ACC112 (cell line): ENCODE measurements around the gene MISP3.
"Not testable (repeated sequence)": the region's sequence is repeated elsewhere in the genome, so short reads cannot be mapped to it uniquely, and the experiment has no call there.

Experiments used
- H2AFZ ChIP-seq: fragments of 200-600 bp; sonication (generic); one replicate; pipeline ENCODE4 v1.6.0; 2017; ENCODE audit warnings: antibody characterized with exemption, low read length; ENCODE audit not compliant: unreplicated experiment
- H3K27ac ChIP-seq: fragments of 200-600 bp; sonication (generic); 2 replicates; pipeline ENCODE4 v1.5.1; 2014; ENCODE audit warnings: low read depth, mild to moderate bottlenecking, antibody characterized with exemption, low read length, moderate library complexity
- H3K27me3 ChIP-seq: fragments of 200-600 bp; sonication (generic); 2 replicates; pipeline ENCODE4 v1.6.1; 2014; ENCODE audit warnings: mild to moderate bottlenecking, antibody characterized with exemption, low read length, moderate library complexity, mixed read lengths; ENCODE audit not compliant: insufficient read depth
- H3K36me3 ChIP-seq: fragments of 200-600 bp; sonication (generic); 2 replicates; pipeline ENCODE4 v1.6.1; 2016; ENCODE audit warnings: mild to moderate bottlenecking, antibody characterized with exemption, low read length, moderate library complexity, mixed read lengths; ENCODE audit not compliant: insufficient read depth
- H3K4me1 ChIP-seq: fragments of 200-600 bp; sonication (generic); one replicate; pipeline ENCODE4 v1.6.1; 2016; ENCODE audit warnings: low read length, mixed read lengths; ENCODE audit not compliant: insufficient read depth, unreplicated experiment, control insufficient read depth
- H3K4me3 ChIP-seq: fragments of 200-600 bp; sonication (generic); 2 replicates; pipeline ENCODE4 v1.5.1; 2014; ENCODE audit warnings: mild to moderate bottlenecking, low read depth, low read length
- H3K79me2 ChIP-seq: fragments of 200-600 bp; sonication (generic); one replicate; pipeline ENCODE4 v1.6.0; 2016; ENCODE audit warnings: low read length; ENCODE audit not compliant: control insufficient read depth, unreplicated experiment, insufficient read depth

MISP3 gene

GRCh38 chr19:14035706-14036105, 36.9 kb upstream of the MISP3 start:
- H3K27me3 ChIP-seq, result no peaks in the 10 kb centered on the region
- no peak overlapping the region for H2AFZ ChIP-seq
- H3K27ac ChIP-seq, result no peak overlapping the region
- H3K36me3 ChIP-seq, result no peaks in the 10 kb centered on the region
- H3K4me1 ChIP-seq, result no peaks in the 10 kb centered on the region
- H3K4me3 ChIP-seq, result no peak overlapping the region
- no peaks in the 10 kb centered on the region for H3K79me2 ChIP-seq

GRCh38 chr19:14039181-14039580, 33.4 kb upstream of the MISP3 start:
- H3K79me2 ChIP-seq, result no peaks in the 10 kb centered on the region
- H2AFZ ChIP-seq, result no peak overlapping the region
- no peaks in the 10 kb centered on the region for H3K27me3 ChIP-seq
- H3K27ac ChIP-seq, result no peak overlapping the region
- no peaks in the 10 kb centered on the region for H3K36me3 ChIP-seq
- no peak overlapping the region for H3K4me3 ChIP-seq
- no peaks in the 10 kb centered on the region for H3K4me1 ChIP-seq

GRCh38 chr19:14042659-14043608, 29.7 kb upstream of the MISP3 start:
- H3K79me2 ChIP-seq, H3K36me3 ChIP-seq, H2AFZ ChIP-seq, H3K4me1 ChIP-seq, H3K4me3 ChIP-seq, H3K27me3 ChIP-seq: not testable (repeated sequence)
- H3K27ac ChIP-seq, result peak overlapping the region; percentile 32; the same call in 1 of the 2 replicates

DNA sequence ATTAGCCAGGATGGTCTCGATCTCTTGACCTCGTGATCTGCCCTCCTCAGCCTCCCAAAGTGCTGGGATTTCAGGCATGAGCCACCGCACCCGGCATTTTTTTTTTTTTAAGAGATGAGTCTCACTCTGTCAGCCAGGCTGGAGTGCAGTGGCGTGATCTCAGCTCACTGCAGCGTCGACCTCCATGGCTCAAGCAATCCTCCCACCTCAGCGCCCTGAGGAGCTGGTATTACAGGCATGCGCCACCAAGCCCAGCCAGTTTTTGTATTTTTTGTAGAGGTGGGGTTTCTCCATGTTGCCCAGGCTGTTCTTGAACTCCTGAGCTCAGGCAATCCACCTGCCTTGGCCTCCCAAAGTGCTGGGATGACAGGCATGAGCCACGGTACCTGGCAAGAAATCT, 24.7 kb upstream of the MISP3 start:
- H3K36me3 ChIP-seq, H3K27ac ChIP-seq, H3K27me3 ChIP-seq, H3K4me1 ChIP-seq, H3K79me2 ChIP-seq, H2AFZ ChIP-seq, H3K4me3 ChIP-seq: not testable (repeated sequence)

DNA sequence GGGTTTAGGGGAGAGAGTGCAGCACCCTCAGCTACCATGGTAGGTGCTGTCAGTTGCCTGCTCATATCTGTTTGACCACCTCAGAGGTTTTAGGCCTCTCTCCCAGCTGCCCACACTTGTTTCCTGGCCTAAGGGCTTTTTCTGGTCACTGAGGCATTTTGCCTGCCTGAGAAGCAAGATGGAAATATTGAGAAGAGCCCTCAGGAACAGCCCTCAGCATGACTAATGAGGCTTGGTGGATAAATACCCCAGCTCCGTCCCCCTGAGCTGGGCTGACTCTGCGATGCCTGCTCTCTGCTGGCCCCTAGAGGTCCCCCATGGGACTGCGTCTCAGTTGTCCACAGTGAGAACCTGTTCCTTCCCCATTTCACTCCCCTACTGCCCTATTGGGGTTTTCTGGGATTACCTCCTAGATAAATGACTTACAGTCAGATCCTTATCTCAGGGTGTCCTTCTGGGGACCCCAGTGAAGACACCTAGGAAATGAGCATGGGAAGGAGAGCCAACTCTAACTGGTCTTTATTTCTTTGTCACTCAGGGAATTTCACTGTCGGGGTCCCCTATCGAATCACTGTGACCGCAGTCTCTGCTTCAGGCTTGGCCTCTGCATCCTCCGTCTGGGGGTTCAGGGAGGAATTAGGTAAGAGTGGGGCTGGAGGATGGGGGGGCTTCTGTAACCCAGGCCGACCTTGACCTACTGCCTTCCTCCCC, 24.0 kb upstream of the MISP3 start:
- no peaks in the 10 kb centered on the region for H3K36me3 ChIP-seq
- no peak overlapping the region for H3K4me3 ChIP-seq
- H2AFZ ChIP-seq, result no peak overlapping the region
- H3K4me1 ChIP-seq, result no peaks in the 10 kb centered on the region
- H3K27me3 ChIP-seq, result no peaks in the 10 kb centered on the region
- H3K79me2 ChIP-seq, result no peaks in the 10 kb centered on the region
- no peak overlapping the region for H3K27ac ChIP-seq

DNA sequence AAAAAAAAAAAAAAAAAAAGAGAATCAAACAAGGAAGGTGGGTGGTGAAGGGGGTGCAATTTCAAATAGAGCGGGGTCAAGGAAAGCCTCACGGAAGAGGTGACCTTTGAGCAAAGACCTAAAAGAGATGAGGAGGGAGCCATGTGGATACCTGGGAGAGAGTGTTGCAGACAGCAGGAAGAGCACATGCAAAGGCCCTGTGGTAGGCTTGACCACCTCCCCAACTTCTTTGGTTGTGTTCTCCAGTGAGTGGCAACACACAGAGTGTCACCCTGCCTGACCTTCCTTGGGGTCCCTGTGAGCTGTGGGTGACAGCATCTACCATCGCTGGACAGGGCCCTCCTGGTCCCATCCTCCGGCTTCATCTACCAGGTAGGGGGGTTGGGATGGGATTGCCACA, 22.1 kb upstream of the MISP3 start:
- no peak overlapping the region for H3K27ac ChIP-seq
- no peaks in the 10 kb centered on the region for H3K36me3 ChIP-seq
- no peaks in the 10 kb centered on the region for H3K79me2 ChIP-seq
- no peaks in the 10 kb centered on the region for H3K4me1 ChIP-seq
- H3K27me3 ChIP-seq, result no peaks in the 10 kb centered on the region
- no peak overlapping the region for H3K4me3 ChIP-seq
- H2AFZ ChIP-seq, result no peak overlapping the region

DNA sequence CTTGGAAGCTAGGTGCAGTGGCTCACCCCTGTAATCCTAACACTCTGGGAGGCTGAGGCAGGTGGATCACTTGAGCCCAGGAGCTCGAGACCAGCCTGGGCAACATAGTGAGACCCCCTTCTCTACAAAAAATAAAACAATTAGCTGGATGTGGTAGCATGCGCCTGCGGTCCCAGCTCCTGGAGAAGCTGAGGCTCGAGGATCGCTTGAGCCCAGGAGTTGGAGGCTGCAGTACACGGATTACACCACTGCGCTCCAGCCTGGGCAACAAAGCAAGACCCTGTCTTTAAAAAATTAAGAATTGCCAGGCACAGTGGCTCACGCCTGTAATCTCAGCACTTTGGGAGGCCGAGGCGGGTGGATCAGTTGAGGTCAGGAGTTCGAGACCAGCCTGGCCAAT, 21.6 kb upstream of the MISP3 start:
- H3K27ac ChIP-seq, H3K4me3 ChIP-seq, H3K79me2 ChIP-seq, H3K36me3 ChIP-seq, H2AFZ ChIP-seq, H3K4me1 ChIP-seq, H3K27me3 ChIP-seq: not testable (repeated sequence)

DNA sequence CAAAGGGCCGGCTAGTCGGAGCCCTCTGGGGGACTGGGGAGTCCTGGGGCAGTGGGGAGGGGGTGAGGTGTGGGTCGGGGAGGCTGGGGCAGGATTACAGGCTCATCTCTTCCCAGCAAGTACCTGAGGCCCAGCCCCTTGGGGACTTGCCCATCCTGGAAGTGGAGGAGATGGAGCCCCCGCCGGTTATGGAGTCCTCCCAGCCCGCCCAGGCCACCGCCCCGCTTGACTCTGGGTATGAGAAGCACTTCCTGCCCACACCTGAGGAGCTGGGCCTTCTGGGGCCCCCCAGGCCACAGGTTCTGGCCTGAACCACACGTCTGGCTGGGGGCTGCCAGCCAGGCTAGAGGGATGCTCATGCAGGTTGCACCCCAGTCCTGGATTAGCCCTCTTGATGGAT, 20.6 kb upstream of the MISP3 start:
- no peak overlapping the region for H3K27ac ChIP-seq
- no peaks in the 10 kb centered on the region for H3K4me1 ChIP-seq
- H3K36me3 ChIP-seq, result no peaks in the 10 kb centered on the region
- H3K27me3 ChIP-seq, result no peaks in the 10 kb centered on the region
- no peak overlapping the region for H3K4me3 ChIP-seq
- H3K79me2 ChIP-seq, result no peaks in the 10 kb centered on the region
- no peak overlapping the region for H2AFZ ChIP-seq

DNA sequence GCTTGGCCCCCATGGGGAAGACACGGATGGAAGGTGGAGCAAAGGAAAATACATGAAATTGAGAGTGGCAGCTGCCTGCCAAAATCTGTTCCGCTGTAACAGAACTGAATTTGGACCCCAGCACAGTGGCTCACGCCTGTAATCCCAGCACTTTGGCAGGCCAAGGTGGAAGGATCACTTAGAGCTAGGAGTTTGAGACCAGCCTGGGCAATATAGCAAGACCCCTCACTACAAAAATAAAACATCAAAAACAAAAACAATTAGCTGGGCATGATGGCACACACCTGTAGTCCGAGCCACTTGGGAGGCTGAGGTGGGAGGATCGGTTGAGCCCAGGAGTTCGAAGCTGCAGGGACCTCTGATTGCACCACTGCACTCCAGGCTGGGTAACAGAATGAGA, 20.1 kb upstream of the MISP3 start:
- no peaks in the 10 kb centered on the region for H3K79me2 ChIP-seq
- no peaks in the 10 kb centered on the region for H3K36me3 ChIP-seq
- H3K27ac ChIP-seq, result no peak overlapping the region
- no peak overlapping the region for H2AFZ ChIP-seq
- H3K4me1 ChIP-seq, result no peaks in the 10 kb centered on the region
- H3K4me3 ChIP-seq, result no peak overlapping the region
- no peaks in the 10 kb centered on the region for H3K27me3 ChIP-seq

DNA sequence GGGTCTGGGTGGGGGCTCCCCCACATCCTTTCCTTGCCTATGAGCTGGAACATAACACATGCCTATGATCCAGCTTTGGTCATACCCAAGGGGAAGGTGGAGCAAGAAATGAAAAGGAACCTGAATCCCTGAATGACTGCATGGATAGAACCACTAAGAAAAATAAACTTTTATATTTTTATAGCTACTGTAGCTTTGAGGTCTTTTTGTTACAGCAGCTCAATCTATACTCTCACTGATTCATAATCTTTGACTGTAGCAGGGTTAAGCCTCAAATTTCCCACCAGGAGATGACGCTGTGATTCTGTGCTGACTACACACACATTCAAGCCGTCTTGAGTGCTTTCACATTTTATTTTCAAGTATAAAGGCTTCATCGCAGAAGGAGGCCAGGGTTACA, 19.6 kb upstream of the MISP3 start:
- no peak overlapping the region for H3K27ac ChIP-seq
- no peak overlapping the region for H3K4me3 ChIP-seq
- H3K79me2 ChIP-seq, result no peaks in the 10 kb centered on the region
- no peak overlapping the region for H2AFZ ChIP-seq
- no peaks in the 10 kb centered on the region for H3K4me1 ChIP-seq
- H3K27me3 ChIP-seq, result no peaks in the 10 kb centered on the region
- H3K36me3 ChIP-seq, result no peaks in the 10 kb centered on the region

DNA sequence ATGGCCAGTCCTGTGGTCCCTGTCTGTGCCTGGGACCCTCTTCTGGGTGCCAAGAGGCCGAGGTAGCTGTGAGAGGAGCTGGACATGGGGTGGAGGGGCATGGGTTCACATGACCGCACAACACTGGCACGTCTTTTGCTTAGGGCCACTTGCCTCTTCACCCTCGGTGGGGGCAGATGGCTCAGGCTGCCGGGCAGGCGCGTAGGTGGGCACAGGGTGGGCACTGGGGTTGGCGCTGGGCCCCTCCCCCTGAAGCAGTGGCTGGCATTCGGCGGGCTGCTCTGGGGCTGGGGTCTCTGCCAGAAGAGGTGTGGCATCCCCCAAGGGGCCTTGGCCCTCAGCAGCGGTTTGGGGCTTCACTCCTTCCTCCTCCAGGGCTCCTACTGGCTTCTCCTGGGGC, 19.1 kb upstream of the MISP3 start:
- no peak overlapping the region for H3K4me3 ChIP-seq
- H3K27me3 ChIP-seq, result peaks cover 3% of the 10 kb centered on the region
- peaks cover 3% of the 10 kb centered on the region for H3K4me1 ChIP-seq
- no peaks in the 10 kb centered on the region for H3K36me3 ChIP-seq
- H3K79me2 ChIP-seq, result no peaks in the 10 kb centered on the region
- H3K27ac ChIP-seq, result no peak overlapping the region
- H2AFZ ChIP-seq, result no peak overlapping the region
